Measurements from ENCODE around the gene UPK2.
"Not testable (repeated sequence)": the region's sequence is repeated elsewhere in the genome, so short reads cannot be mapped to it uniquely, and the experiment has no call there.

The UPK2 gene

GRCh38 chr11:118939404-118939915 is 16.6 kb upstream of the UPK2 start:
- DNase-seq: no peak

DNA sequence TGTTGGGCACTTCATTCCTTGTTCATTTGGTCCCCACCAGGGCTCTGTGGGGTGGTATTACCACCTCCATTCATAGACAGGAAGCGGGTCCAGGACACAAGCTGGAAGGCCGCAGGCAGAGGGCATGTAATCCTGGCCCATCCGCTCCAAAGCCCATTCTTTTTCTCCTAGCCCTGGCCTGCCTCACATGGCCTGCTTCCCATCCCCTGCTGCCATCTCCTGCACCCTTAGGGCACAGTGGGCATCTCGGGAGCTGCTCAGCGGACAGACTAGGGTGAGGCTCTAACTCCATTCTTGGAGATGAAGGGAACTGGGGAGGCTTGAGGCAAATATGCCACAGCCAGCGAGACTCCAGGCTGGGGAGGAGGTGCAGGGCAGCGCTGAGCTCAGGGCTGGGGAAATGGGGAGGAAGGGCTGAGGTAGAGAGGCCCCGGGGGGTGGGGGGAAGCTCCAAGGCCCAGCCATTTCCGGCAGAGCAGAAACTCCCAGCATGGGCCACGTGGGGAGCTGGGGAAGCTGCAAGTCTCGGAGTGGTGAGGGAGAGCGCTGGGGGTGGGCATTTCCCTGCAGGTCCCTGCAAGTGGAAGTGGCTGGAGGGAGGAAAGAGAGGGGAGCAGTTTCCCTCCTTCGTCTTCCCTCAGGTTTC is 16.0 kb upstream of the UPK2 start:
- no peak for DNase-seq

- DNase-seq: no peak
Measured at GRCh38 chr11:118947091-118947490, 9.0 kb upstream of the UPK2 start.

GRCh38 chr11:118948000-118948399 is 8.1 kb upstream of the UPK2 start:
- no peak for DNase-seq

GRCh38 chr11:118953265-118953664 is 2.8 kb upstream of the UPK2 start:
- peak; percentile 94 for DNase-seq

- DNase-seq: not testable (repeated sequence)
Measured at GRCh38 chr11:118953976-118954375, 2.1 kb upstream of the UPK2 start.

DNA sequence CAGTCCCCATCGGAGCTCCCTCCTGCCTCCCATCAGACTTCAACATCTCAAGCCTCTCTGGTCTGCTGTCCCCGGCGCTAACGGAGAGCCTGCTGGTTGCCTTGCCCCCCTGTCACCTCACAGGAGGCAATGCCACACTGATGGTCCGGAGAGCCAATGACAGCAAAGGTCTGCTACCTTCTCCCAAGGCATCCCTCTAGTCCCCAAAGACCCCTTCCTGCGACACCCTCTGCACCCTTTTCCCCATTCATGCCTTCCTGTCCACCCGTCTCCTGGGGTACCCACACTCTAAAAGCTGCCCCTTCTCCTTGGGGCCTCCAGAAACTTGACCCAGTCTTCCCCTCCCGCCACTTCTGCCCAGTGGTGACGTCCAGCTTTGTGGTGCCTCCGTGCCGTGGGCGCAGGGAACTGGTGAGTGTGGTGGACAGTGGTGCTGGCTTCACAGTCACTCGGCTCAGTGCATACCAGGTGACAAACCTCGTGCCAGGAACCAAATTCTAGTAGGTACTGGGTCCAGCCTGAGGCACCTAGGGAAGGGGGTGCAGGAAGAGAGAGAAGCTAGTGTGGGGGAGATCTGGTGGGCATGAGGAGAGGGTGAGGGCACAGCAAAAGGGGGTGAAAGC is 860 bp downstream of the UPK2 start:
- DNase-seq: no peak

DNA sequence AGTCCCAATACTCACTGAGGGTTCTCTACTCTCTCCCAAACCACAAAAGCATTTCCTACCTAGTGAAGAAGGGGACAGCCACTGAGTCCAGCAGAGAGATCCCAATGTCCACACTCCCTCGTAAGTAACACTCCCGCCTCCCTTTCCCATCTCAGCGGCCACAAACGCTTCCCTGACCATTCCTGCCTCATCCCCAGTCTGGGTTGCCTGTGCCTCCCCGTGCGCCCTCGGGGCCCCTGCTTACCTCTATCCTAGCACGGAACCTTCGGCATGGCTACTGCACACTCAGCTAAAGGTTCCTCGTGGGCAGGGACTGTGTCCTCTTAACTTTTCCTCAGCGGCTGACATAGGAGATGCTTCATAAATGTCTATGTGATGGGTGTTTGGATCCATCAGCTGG is 1.5 kb downstream of the UPK2 start:
- no peak for DNase-seq

DNA sequence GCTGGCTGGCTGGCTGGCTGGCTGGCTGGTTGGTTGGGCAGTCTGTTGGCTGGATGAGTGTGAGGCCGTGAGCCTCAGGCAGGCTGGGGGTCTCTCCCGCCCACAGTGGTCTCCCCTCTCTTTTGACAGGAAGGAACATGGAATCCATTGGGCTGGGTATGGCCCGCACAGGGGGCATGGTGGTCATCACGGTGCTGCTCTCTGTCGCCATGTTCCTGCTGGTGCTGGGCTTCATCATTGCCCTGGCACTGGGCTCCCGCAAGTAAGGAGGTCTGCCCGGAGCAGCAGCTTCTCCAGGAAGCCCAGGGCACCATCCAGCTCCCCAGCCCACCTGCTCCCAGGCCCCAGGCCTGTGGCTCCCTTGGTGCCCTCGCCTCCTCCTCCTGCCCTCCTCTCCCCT is 1.9 kb downstream of the UPK2 start:
- DNase-seq: no peak

- no peak for DNase-seq
Measured at GRCh38 chr11:118958577-118958976, 2.5 kb downstream of the UPK2 start.

DNA sequence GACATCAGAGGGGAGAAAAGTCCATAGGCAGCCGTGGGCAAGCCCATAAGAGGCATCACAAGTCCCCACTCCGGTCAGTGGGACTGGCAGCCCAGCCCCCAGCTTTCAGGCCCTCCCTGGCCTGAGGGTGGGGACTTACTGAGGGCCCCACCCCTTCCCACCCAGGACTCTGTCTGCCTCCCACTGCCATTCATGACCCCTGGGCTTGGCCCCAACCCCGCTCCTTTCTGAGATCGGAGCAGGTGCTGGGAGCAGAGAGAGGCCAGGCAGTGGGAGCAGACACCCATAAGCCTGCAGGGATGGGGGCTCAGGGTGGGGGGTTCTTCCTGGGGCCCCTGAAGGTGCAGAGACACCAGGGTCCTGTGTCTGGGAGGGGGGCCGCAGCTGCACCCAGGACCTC is 5.1 kb downstream of the UPK2 start:
- no peak for DNase-seq

DNA sequence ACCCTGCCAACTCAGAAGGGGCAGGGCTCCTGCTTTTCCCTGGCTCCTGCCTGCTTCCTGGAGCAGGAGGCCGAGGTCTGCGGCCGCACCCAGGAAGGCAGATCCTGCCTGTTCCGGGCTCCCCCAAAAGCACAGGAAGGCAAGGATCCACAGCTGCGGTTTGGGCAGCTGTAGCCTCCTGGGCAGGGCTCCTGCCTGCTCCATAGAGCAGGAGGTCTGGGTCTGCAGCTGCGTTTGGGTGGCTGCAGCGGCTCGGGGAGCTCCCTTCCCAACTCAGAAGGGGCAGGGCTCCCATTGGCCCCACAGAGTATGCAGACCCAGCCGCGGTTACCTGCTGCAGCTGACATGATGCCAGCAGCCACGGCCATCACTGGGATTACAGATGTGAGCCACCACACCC is 5.5 kb downstream of the UPK2 start:
- DNase-seq: no peak

DNA sequence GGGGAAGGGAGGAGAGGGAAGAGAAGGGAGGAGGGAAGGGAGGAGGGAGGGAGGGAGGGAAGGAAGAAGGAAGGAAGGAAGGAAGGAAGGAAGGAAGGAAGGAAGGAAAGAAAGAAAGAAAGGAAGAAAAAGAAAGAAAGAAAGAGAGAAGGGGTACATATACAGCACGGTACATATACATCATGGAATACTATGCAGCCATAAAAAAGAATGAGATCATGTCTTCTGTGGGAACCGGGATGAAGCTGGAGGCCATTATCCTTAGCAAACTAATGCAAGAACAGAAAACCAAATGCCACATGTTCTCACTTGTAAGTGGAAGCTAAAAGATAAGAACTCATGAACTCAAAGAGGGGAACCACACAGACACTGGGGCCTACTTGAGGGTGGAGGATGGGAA is 13.4 kb downstream of the UPK2 start:
- DNase-seq: not testable (repeated sequence)

DNA sequence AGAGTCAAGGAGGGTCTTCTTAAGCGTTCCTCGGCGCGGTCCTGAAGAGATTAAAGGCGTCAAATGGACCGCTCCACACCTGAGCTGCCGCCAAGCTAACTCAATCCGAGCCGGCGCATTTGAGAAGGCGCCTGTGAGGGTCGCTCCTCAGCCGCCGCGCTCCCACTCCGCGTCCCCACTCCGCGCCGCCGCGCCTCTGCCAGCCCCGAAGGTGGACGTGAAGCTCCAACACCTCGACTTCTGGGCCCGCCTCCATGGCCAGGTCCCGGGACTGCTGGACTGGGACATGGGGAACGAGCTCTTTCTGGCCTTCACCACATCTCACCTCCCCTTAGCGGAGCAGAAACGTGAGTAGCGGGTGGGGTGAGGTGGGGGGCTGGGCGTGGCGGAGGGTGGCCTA is 15.5 kb downstream of the UPK2 start, which contains the start of gene FOXR1:
Gene FOXR1, plus strand, starts transcription at position 116 of the 400 bp plus-strand sequence. Its CDS starts 171 bp downstream, at position 287.
- no peak for DNase-seq

DNA sequence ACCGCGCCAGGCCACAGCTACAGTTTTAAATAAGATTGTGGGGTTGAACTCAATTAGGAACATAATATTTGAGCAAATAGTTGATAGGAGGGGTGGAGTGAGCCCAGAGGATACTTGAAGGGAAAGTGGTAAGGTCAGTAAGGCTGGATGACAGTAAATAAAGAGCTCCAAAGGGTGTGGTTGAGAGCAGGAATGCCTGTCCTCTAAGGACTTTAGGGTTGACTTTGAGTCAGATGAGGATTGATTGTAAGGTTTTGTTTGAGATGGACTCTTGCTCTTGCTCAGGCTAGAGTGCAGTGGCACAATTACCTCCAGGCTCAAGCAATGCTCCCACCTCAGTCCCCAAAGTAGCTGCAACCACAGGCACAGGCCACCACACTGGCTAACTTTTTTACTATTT is 17.9 kb downstream of the UPK2 start:
- no peak for DNase-seq

DNA sequence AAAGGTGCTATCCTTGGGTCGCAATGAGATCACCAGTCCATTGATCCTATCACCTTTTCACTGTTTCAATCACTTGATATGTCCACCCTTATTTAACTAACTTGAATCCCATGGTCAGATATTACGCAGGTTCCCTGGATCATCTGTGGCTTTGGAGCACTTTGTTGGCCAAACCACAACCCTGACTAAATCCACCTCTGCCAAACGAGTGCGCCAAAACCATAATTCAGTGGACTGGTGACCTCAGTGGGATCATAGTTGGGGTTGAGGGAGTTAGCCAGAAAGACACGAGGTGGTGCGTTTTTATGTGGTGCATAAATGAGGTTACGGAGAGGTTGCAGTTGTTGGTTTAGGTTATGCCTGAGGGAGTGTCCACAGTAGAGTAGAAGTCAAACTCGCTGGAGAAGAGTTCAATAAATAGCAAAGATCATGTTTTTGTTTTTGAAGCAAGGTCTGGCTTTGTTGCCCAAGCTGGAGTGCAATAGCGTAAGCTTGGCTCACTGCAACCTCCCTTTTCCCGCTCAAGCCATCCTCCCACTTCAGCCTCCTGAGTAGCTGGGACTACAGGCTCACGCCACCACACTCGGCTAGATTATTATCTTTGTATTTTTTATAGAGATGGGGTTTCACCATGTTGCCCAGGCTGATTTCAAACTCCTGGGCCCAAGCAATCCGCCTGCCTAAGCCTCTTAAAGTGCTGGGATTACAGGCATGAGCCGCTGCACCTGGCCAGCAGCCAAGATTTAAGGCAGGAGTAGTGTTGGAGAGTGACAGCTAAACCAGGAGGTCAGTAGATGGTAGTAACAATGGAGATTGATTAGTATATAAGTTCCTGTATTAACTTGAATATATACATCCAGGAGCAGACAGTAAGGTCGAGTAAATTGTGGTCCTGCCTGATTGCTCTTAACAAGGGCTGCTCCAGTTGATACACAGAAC is 19.9 kb downstream of the UPK2 start:
- DNase-seq: no peak

- no peak for DNase-seq
Measured at GRCh38 chr11:118979434-118979833, 23.3 kb downstream of the UPK2 start.

DNA sequence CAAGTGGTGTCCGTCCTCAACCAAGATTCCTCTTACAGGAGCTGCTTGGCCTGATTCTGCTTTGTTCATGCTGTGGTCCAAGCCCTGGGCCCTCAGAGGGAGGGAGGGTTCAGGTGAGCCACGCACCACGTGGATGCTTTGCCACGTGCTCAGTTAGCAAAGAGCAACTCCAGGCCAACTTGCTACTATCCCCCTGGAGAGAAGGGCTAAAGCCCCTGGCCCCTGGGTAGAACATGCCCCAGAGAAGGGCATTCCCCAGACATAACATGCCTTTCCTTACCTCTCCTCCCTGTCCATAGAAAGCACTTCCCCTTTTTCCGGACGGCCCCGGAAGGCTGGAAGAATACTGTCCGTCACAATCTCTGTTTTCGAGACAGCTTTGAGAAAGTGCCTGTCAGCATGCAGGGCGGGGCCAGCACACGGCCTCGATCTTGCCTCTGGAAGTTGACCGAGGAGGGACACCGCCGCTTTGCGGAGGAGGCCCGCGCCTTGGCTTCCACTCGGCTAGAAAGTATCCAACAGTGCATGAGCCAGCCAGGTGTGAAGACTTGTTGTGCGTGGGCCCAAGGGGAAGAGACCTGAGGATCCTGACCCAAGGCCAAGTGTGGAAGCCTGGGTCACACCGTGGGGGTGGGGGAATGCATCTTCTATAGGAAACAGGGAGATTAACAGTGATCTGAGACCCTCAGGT is 24.2 kb downstream of the UPK2 start:
- no peak for DNase-seq

DNA sequence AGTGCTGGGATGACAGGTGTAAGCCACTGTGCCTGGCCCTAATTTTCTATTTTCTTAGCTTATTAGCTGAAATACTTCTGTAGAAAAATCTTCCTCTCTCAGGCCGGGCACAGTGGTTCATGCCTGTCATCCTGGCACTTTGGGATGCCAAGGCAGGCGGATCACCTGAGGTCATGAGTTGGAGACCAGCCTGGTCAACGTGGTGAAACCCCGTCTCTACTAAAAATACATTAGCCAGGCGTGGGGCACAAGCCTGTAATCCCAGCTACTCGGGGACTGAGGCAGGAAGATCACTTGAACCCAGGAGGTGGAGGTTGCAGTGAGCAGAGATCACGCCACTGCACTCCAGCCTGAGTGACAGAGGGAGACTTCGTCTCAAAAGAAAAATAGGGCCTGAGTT is 28.2 kb downstream of the UPK2 start:
- DNase-seq: not testable (repeated sequence)

DNA sequence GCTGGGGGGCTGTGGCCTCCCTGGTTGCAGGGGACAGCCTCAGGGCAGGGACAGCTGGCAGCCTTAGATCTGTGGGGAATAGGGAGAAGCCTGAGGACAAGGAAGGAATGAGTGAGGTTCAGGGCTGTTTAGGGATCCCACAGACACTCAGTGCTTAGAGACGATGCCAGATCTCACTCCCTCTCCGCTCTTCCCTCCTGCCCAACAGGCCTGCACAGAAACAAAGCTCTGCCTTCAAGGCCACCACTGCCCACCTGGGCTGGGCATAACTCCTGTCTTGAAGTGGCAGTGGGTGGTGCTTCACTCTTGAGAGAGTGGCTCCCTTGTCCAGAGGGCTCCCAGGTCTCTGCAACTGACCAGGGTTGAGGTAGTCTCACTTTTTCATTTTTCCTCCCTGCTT is 28.7 kb downstream of the UPK2 start:
- DNase-seq: no peak

- DNase-seq: no peak
Measured at GRCh38 chr11:118988280-118988679, 32.2 kb downstream of the UPK2 start.

DNA sequence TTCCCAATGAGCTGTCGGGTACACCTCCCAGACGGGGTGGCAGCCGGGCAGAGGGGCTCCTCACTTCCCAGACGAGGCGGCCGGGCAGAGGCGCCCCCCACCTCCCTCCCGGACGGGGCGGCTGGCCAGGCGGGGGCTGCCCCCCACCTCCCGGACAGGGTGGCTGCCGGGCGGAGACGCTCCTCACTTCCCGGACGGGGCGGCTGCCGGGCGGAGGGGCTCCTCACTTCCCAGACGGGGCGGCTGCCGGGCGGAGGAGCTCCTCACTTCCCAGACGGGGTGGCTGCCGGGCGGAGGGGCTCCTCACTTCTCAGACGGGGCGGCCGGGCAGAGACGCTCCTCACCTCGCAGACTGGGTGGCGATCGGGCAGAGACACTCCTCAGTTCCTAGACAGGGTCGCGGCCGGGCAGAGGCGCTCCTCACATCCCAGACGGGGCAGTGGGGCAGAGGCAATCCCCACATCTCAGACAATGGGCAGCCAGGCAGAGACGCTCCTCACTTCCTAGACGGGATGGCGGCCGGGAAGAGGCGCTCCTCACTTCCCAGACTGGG is 35.5 kb downstream of the UPK2 start:
- not testable (repeated sequence) for DNase-seq
